ENCODE data around the gene TTC34.
"Not testable (repeated sequence)": the region's sequence is repeated elsewhere in the genome, so short reads cannot be mapped to it uniquely, and the experiment has no call there.

DNA sequence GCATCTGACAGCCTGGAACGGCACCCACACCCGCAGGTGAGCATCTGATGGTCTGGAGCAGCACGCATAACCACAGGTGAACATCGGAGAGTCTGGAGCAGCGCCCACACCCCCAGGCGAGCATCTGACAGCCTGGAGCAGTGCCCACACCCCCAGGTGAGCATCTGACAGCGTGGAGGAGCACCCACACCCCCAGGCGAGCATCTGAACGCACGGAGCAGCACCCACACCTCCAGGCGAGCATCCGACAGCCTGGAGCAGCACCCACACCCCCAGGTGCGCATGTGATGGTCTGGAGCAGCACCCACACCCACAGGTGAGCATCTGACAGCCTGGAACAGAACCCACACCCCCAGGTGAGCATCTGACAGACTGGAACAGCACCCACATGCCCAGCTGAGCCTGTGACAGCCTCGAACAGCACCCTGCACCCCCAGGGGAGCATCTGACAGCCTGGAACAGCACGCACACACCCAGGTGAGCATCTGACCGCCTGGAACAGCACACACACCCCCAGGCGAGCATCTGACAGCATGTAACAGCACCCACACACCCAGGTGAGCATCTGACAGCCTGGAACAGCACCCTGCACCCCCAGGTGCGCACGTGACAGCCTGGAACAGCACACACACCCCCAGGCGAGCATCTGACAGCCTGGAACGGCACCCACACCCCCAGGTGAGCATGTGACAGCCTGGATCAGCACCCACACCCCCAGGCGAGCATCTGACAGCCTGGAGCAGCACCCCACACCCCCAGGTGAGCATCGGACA is 115.2 kb downstream of the TTC34 start:
- TF ChIP-seq, protein P1, sequence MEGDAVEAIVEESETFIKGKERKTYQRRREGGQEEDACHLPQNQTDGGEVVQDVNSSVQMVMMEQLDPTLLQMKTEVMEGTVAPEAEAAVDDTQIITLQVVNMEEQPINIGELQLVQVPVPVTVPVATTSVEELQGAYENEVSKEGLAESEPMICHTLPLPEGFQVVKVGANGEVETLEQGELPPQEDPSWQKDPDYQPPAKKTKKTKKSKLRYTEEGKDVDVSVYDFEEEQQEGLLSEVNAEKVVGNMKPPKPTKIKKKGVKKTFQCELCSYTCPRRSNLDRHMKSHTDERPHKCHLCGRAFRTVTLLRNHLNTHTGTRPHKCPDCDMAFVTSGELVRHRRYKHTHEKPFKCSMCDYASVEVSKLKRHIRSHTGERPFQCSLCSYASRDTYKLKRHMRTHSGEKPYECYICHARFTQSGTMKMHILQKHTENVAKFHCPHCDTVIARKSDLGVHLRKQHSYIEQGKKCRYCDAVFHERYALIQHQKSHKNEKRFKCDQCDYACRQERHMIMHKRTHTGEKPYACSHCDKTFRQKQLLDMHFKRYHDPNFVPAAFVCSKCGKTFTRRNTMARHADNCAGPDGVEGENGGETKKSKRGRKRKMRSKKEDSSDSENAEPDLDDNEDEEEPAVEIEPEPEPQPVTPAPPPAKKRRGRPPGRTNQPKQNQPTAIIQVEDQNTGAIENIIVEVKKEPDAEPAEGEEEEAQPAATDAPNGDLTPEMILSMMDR (conservative IDR thresholded peaks at IDR 0.05 in 1 of 2, IDR thresholded peaks at IDR 0.05 in 1 of 2; ENCODE audit: low read depth in 1 of 2, low read length in 2 of 2) = not testable (repeated sequence)
- not testable (repeated sequence) for TF ChIP-seq EZH2 (IDR thresholded peaks at IDR 0.05; ENCODE audit: low read length, missing control alignments)

Data from fibroblast of lung (primary cell).